IMR-90 (cell line): ENCODE results near the gene SH2B3. TPM values are rescaled to one million over a fixed set of nuclear protein-coding genes. Genes with fewer than 3 reads are reported as not detected.

Source experiments
- ATAC-seq: fragments of 200-7000 bp; cut with Tn5 transposase; 2 replicates; pipeline ENCODE4 v1.9.1; 2020; ENCODE audit warnings: low read depth, mild to moderate bottlenecking, moderate library complexity
- BruUV-seq: library from RNA; stranded (reverse); fragments of 400-500 nt; replicated peaks from 2 replicates; lab custom pipeline; 2021; lab: Mats Ljungman, UMichigan
- CTCF ChIA-PET: fragments of 300-600 bp; formaldehyde crosslinking; extraction: SDS; loops from one replicate; lab custom pipeline; 2021; ENCODE audit warnings: antibody characterized with exemption; lab: Yijun Ruan, JAX
- POLR2A ChIA-PET: fragments of 300-600 bp; sonication (Branson Sonifier 250); formaldehyde crosslinking; loops from one replicate; lab custom pipeline; 2022; ENCODE audit warnings: antibody characterized with exemption; ENCODE audit not compliant: unreplicated experiment; lab: Charles Lee
- DNase-seq: peaks from one replicate; pipeline ENCODE4 v3.0.0; 2013
- H2AFZ ChIP-seq: replicated peaks from 2 replicates; pipeline ENCODE3; 2013; ENCODE audit warnings: low read length, mild to moderate bottlenecking; ENCODE audit not compliant: poor library complexity
- H2AK5ac ChIP-seq: 2 replicates; pipeline ENCODE4 v1.6.1; 2013; ENCODE audit warnings: low read depth, low read length, inconsistent platforms
- H2AK9ac ChIP-seq: replicated peaks from 2 replicates; pipeline ENCODE3; 2013; ENCODE audit warnings: mild to moderate bottlenecking, low read depth, low read length, moderate library complexity; ENCODE audit not compliant: poor library complexity
- H2BK120ac ChIP-seq: 2 replicates; pipeline ENCODE4 v1.6.1; 2013; ENCODE audit warnings: low read depth, low read length, inconsistent platforms
- H2BK15ac ChIP-seq: 3 replicates; pipeline ENCODE4 v1.6.1; 2013; ENCODE audit warnings: low read depth, low read length, inconsistent platforms
- H2BK20ac ChIP-seq: 2 replicates; pipeline ENCODE4 v1.6.1; 2013; ENCODE audit warnings: low read depth, mild to moderate bottlenecking, inconsistent platforms, low read length, moderate library complexity
- H2BK5ac ChIP-seq: 2 replicates; pipeline ENCODE4 v1.6.1; 2013; ENCODE audit warnings: mild to moderate bottlenecking, low read depth, low read length, inconsistent platforms; ENCODE audit not compliant: poor library complexity, severe bottlenecking
- H3K14ac ChIP-seq: replicated peaks from 2 replicates; pipeline ENCODE4 v1.6.1; 2013; ENCODE audit warnings: low read depth, low read length, inconsistent platforms
- H3K18ac ChIP-seq: 2 replicates; pipeline ENCODE4 v1.6.1; 2013; ENCODE audit warnings: low read depth, low read length, control low read depth
- H3K23ac ChIP-seq: 2 replicates; pipeline ENCODE4 v1.6.1; 2013; ENCODE audit warnings: low read depth, low read length, inconsistent platforms
- H3K27ac ChIP-seq: 2 replicates; pipeline ENCODE4 v1.5.1; 2013; ENCODE audit warnings: mild to moderate bottlenecking, control low read depth, low read length; ENCODE audit not compliant: insufficient read depth
- H3K27me3 ChIP-seq: 2 replicates; pipeline ENCODE4 v1.6.1; 2013; ENCODE audit warnings: low read length; ENCODE audit not compliant: control insufficient read depth, insufficient read depth
- H3K36me3 ChIP-seq: 2 replicates; pipeline ENCODE4 v1.6.1; 2013; ENCODE audit warnings: low read length, mixed read lengths; ENCODE audit not compliant: control insufficient read depth, insufficient read depth
- H3K4ac ChIP-seq: 2 replicates; pipeline ENCODE4 v1.6.1; 2013; ENCODE audit warnings: low read depth, low read length, inconsistent platforms
- H3K4me1 ChIP-seq: 2 replicates; pipeline ENCODE4 v1.6.1; 2013; ENCODE audit warnings: low read length, mixed read lengths; ENCODE audit not compliant: control insufficient read depth, insufficient read depth
- H3K4me2 ChIP-seq: 2 replicates; pipeline ENCODE4 v1.6.1; 2013; ENCODE audit warnings: low read depth, mild to moderate bottlenecking, control low read depth, low read length, moderate library complexity
- H3K4me3 ChIP-seq: 2 replicates; pipeline ENCODE4 v1.5.1; 2013; ENCODE audit warnings: low read depth, mild to moderate bottlenecking, control low read depth, low read length, moderate library complexity; ENCODE audit not compliant: insufficient read depth
- H3K56ac ChIP-seq: 2 replicates; pipeline ENCODE4 v1.6.1; 2013; ENCODE audit warnings: low read length, inconsistent platforms; ENCODE audit not compliant: insufficient read depth; ENCODE audit errors: extremely low read depth
- H3K79me1 ChIP-seq, 2 experiments: 2 replicates each; pipeline ENCODE4 v1.6.1; 2013; ENCODE audit warnings: low read length in 2 of 2, inconsistent platforms in 1 of 2, low read depth in 1 of 2
- H3K9ac ChIP-seq: 2 replicates; pipeline ENCODE4 v1.6.1; 2013; ENCODE audit warnings: low read depth, low read length, control low read depth
- H3K9me1 ChIP-seq: 2 replicates; pipeline ENCODE4 v1.6.1; 2013; ENCODE audit warnings: low read length, inconsistent platforms; ENCODE audit not compliant: insufficient read depth
- H3K9me3 ChIP-seq: 2 replicates; pipeline ENCODE4 v1.6.1; 2013; ENCODE audit warnings: low read length; ENCODE audit not compliant: control insufficient read depth, insufficient read depth
- H4K20me1 ChIP-seq: 2 replicates; pipeline ENCODE4 v1.6.1; 2013; ENCODE audit warnings: low read length, inconsistent platforms; ENCODE audit not compliant: insufficient read depth
- H4K5ac ChIP-seq: 2 replicates; pipeline ENCODE4 v1.6.1; 2013; ENCODE audit warnings: mild to moderate bottlenecking, low read depth, low read length, control low read depth
- H4K8ac ChIP-seq, 2 experiments: 2 replicates each; pipeline ENCODE4 v1.6.1; 2013; ENCODE audit warnings: low read depth in 2 of 2, low read length in 2 of 2, control low read depth in 1 of 2, inconsistent platforms in 1 of 2
- H4K91ac ChIP-seq: 2 replicates; pipeline ENCODE4 v1.6.1; 2013; ENCODE audit warnings: low read depth, low read length, inconsistent platforms; ENCODE audit not compliant: insufficient read depth
- RCOR1 ChIP-seq: IDR thresholded peaks from 2 replicates; pipeline ENCODE4 v1.6.1; 2012; ENCODE audit warnings: mild to moderate bottlenecking, low read length, improper control_type of control experiment; ENCODE audit not compliant: insufficient replicate concordance
- WGBS, 2 experiments: methylation state at CpG; one replicate each; pipeline versions ENCODE4 v1.1.5 to v1.1.7; 2013; ENCODE audit warnings: missing lambda C conversion rate in 2 of 2; ENCODE audit not compliant: insufficient read length in 1 of 2; ENCODE audit errors: extremely low coverage in 2 of 2; 5-methylcytosine and 5-hydroxymethylcytosine counted together
- dilution Hi-C: fragments of 300-500 bp; cut with HindIII; formaldehyde crosslinking; loops from one replicate; pipeline ENCODE4 v1.14.3; 2018; ENCODE audit warnings: low sequenced_read_pairs; ENCODE audit not compliant: unreplicated experiment
- in situ Hi-C: fragments of 300-500 bp; cut with MboI; formaldehyde crosslinking; loops from 3 replicates; pipeline ENCODE4 v1.14.3; 2019; ENCODE audit warnings: low sequenced_read_pairs, inconsistent platforms, mixed read lengths
- intact Hi-C: fragments of 100-400 bp; cut with micrococcal nuclease; formaldehyde crosslinking; loops from 2 replicates; pipeline ENCODE4 v1.10.0; 2022
- polyA plus RNA-seq, 3 experiments: library from polyadenylated mRNA; depleted of rRNA; stranded (reverse); fragments of >200 nt; gene quantifications; 2 replicates each; pipeline ENCODE4 v1.2.3, GENCODE V29; 2012; ENCODE audit warnings: low replicate concordance in 1 of 3
- total RNA-seq: library from RNA; depleted of rRNA; stranded (reverse); fragments of >200 nt; gene quantifications from 2 replicates; pipeline ENCODE4 v1.2.3, GENCODE V29; 2012

SH2B3 gene
- total and polyA plus RNA-seq, 2 of the 4 experiments (the other 2 are of a cell fraction): 9.3 to 20.2 TPM

DNA sequence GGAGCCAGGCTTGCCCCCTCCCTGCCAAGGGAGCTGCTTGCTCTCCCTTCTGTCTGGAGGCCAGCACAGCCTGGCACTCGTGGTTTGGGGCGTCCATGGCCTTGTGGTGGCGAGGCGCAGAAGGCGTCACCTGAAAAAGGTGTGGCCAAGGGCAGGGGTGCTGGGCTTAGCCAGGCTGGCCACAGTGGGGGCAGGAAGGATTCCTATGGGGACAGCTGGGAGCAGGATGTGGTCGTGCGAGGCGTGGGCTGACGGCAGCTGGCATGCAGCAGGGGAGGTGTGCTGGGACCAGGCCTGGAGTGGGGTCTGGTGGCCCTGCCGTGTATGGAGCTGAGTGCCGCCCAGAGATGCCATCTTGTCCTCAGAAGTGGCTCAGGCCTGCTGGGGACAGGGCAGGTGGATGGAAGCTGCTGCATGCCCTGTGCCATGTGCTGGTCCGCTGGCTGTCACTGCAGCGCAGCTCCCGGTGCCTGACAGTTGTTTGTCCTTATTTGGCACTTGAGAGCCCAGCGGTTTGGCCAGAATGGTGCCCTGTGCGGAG, 30.0 kb downstream of the SH2B3 start:
- intact Hi-C loops: no loop called here
- H3K14ac ChIP-seq: peak overlapping the region; percentile 16
- H2BK20ac ChIP-seq: no peak overlapping the region
- no peak for ATAC-seq
- H3K4me1 ChIP-seq: peaks cover 36% of the 10 kb centered on the region
- H3K18ac ChIP-seq: 0 out of 2 replicates have a peak overlapping the region, but pooled peaks have one; percentile 8
- peak overlapping the region; percentile 97 for H2AK5ac ChIP-seq
- peak overlapping the region; percentile 60 for H2AK9ac ChIP-seq
- H3K4me2 ChIP-seq: no peak overlapping the region
- ChIA-PET POLR2A (no interaction called here), CTCF (interaction anchor here (1.5 kb wide), 1 partner anchor 16 kb away, joined by 8 read pairs; no protein-coding TSS in a partner anchor)
- H2BK15ac ChIP-seq: no peak overlapping the region
- H4K20me1 ChIP-seq: peaks cover 71% of the 10 kb centered on the region
- peak overlapping the region; percentile 12; the same call in 1 of the 2 replicates for H4K5ac ChIP-seq
- in situ Hi-C loops: no loop called here
- H3K9me3 ChIP-seq: no peaks in the 10 kb centered on the region
- H4K8ac ChIP-seq: peak overlapping the region in 1 of 2 experiments; percentile 42; a peak in 1 of 4 replicates
- H3K79me1 ChIP-seq: peaks cover 11 to 86% of the 10 kb centered on the region in 2 experiments
- no peak overlapping the region for H2AFZ ChIP-seq
- H3K9me1 ChIP-seq: peaks cover 49% of the 10 kb centered on the region
- H3K36me3 ChIP-seq: peaks cover 2% of the 10 kb centered on the region
- H3K9ac ChIP-seq: no peak overlapping the region
- no peak for TF ChIP-seq RCOR1
- H2BK5ac ChIP-seq: peak overlapping the region; percentile 44
- H4K91ac ChIP-seq: no peak overlapping the region
- no peak overlapping the region for H3K23ac ChIP-seq
- no TSS peak for BruUV-seq
- no peaks in the 10 kb centered on the region for H3K27me3 ChIP-seq
- H3K4me3 ChIP-seq: no peak overlapping the region
- no peak overlapping the region for H3K56ac ChIP-seq
- dilution Hi-C loops: no loop called here
- 0 out of 2 replicates have a peak overlapping the region, but pooled peaks have one; percentile 15 for H3K4ac ChIP-seq
- H2BK120ac ChIP-seq: no peak overlapping the region
- no peak for DNase-seq
- 100% methylated on average over 1 of the region's 16 CpGs; no CpG with 5 or more reads in 1 of the 2 experiments for WGBS, 2 experiments
- peak overlapping the region; percentile 36 for H3K27ac ChIP-seq
